Fibroblast of the conjunctiva (primary cell): ENCODE measurements around the gene CSF3R.

Experiments
- DNase-seq: peaks from one replicate; pipeline ENCODE4 v3.0.0-alpha.2; 2010; ENCODE audit warnings: low read depth

Gene CSF3R

DNA sequence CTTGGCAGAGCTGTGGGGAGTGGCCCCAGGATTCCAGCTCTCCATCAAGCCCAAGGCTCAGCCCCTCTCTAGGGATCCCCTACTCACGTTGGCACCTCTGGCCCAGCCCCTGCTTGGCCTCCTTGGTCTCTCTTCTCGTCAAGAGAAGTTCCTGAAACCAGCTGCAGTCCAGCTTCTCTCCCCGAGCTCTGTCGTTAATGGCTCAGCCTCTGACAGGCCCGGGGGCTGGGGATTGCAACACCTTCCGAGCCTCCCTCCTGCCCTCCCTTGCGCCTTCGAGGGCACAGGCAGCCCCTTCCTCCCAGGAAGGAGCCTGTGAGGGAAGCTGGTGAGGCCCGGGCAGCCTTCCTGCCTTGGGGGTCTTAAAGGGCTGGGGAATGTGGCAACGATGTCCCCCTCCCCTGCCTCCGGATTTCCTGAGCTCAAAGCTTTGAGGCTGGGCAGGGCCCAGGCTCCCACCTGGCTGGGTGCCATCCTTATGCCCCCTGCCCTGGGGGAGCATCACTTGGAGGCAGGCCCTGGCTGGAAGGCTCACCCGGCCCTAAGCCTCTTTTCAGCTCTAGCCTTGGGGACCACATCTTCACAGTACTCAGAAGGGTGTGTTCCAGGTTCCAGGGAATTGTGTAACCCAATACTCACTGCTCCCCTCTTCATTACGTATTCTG is at the start of gene CSF3R:
CSF3R (minus strand) TSS at position 190 of the 665 bp plus-strand sequence. CDS start 3,417 bp downstream, outside the sequence.
- DNase-seq: no peak

GRCh38 chr1:36531833-36532232 is 49.1 kb upstream of the CSF3R start:
- no peak for DNase-seq

- DNase-seq: no peak
These were observed 48.1 kb upstream of the CSF3R start for GRCh38 chr1:36530791-36531190.

DNA sequence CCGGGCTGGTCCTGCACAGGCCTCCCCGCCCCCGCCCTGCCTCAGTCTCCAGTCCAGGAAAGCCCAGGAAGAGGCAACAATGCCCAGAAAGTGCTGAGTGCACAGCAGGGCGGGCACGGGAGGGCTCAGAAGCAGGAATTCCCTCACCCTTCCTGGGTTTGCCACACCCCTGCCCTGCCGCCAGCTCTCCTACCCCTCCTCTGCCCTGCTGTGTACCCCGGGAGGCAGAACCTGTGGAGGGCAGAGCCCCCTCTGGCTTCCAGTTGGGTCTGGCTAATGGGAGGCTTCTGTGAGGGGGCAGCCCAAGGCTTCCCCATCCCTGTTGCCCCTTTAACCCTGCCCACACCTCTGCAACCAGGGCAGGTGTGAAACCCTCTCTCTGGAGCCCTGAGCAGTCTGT is 47.5 kb upstream of the CSF3R start:
- no peak for DNase-seq

GRCh38 chr1:36529769-36530260 is 47.1 kb upstream of the CSF3R start:
- no peak for DNase-seq

- DNase-seq: no peak
These were observed 45.9 kb upstream of the CSF3R start for GRCh38 chr1:36528361-36529349.

- DNase-seq: no peak
These were observed 42.5 kb upstream of the CSF3R start for GRCh38 chr1:36525166-36525565.

DNA sequence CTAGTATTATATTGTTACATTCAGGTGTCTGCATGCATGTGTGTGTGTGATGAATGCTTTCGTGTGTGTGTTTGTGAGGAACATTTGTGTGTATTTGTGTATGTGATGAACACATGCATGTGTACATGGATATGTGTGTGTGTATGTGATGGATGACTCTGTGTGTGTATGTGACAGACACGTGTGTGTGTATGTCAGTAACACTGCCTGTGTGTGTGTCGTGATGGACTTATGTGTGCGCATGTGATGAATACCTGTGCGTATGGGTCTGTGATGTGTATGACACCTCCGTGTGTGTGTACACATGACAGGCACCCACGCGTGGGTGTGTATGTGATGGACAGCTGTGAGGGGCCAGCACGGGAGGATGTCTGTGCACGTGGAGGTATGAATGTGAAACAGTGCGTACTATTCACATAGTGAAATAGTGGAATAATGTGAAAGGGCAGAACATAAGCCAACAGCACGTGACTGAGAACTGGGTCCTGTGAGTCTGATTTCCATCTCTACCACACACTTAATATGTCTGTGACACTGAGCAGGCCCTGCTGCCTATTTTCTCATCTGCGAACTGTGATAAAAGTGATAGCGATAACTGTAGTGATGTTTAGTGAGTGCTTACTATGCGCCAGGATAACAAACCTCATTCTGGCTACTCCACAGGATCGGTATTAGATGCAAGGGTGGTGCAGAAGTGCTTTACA is 41.8 kb upstream of the CSF3R start:
- DNase-seq: no peak

DNA sequence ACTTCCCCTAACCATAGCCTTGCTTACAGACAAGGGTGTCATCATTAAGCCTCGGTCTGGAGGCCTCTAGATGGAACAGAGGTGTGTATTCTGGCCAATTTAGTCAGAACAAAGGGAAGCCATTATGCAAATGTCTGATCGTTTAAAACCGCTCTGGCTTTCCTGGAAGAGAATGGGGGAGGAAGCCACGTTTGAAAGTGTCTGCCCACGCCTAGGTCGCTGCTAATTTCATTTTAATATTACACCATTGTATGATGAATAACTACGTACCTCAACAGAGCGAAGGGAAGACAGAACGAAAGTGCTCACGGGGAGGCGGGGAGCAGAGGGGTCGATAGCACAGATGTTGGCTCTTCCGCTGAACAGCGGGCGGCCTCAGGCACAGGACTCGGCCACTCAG is 41.1 kb upstream of the CSF3R start:
- DNase-seq: no peak

DNA sequence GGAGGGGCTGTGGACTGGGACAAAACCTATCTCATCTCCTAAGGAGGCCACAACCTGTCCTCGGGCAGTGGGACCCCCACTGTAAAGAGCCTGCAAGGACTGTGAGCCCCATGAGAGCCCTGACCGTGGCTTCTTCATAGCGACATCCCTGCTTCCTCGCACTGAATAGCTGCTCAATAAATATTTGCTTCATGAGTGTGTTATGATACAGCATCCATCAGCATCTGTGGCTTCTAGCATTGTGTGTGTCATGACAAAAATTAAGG is 40.5 kb upstream of the CSF3R start:
- no peak for DNase-seq

DNA sequence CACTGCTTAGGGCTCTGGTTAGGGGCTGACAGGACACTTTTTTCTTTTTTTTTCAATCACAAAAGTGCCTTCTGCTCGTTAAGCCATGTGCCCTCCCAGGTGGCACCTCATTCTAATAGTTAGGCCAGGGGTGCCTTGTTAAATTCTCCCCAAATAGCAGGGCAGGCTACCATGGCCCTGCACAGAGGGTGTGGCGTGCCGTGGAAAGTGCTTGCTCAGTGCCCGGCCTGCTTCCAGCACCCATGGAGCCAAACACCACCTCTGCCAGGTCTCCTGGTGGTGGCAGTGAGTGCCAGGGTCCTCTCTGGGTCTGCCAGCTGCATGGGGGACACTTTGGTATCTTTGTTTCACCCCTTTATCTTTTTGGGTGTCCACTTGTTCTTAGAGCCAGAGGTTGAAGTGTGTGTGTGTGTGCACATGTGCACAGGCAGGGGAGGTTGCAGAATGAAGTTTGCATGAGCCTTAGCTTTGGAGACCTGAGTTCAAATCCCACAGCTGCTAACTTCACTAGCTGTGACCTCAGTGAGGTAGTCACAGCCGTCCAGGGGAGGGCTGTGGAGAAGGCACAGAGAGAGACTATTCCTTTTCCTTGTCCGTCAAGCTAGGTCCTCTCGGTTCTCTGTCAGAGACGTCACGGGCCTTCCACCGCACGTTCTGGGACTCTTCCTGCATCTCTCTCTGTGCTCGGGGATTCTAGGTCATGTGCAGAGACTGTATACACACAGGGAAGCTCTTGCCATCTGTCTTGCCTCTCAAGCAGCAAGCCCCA is 39.9 kb upstream of the CSF3R start:
- DNase-seq: no peak

DNA sequence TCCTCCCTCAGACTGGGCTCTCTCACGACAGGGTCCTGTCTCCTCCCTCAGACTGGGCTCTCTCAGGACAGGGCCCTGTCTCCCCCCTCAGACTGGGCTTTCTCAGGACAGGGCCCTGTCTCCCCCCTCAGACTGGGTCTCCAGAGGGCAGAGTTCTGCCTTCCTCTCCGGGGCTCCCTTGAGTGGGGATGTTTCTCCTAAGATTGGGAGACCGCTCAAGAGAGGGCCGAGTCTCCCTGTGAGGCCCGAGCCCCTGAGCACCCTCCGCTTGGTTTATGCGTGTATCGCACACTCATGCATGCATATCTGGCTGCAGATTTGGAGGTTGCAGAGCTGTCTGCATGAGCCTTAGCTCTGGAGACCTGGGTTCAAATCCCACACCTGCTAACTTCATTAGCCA is 39.3 kb upstream of the CSF3R start:
- DNase-seq: no peak

DNA sequence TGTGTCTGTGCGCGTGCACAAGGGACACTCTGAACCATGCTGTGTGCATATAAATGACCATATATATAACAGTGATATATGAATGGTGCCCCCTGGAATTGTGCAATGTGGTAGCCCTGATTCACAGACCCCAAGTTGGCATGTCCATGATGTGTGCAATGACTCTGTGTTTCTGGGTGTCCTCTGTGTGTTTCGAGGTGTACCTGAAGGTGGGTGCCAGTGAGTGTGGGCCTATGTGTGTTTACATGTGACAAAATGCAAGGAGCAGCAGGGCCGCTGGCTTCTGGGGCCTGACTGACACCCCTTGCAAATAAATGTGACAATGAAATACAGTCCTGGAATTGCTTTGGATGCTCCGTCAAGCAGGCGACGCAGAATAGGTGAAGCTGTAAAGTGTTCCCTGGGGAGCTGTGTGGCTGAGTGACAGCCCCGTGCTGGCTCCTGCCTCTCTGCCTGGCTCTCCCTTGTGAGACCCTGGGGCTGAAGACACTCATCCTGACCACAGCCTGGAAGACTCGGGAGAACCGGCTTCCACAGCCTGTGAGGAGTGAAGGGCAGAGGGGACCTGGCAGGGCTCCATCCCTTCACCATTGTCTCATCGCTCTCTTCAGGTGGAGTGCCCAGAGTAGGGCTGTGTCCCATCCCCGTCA is 38.2 kb upstream of the CSF3R start:
- DNase-seq: no peak

GRCh38 chr1:36520056-36520455 is 37.3 kb upstream of the CSF3R start:
- DNase-seq: no peak

DNA sequence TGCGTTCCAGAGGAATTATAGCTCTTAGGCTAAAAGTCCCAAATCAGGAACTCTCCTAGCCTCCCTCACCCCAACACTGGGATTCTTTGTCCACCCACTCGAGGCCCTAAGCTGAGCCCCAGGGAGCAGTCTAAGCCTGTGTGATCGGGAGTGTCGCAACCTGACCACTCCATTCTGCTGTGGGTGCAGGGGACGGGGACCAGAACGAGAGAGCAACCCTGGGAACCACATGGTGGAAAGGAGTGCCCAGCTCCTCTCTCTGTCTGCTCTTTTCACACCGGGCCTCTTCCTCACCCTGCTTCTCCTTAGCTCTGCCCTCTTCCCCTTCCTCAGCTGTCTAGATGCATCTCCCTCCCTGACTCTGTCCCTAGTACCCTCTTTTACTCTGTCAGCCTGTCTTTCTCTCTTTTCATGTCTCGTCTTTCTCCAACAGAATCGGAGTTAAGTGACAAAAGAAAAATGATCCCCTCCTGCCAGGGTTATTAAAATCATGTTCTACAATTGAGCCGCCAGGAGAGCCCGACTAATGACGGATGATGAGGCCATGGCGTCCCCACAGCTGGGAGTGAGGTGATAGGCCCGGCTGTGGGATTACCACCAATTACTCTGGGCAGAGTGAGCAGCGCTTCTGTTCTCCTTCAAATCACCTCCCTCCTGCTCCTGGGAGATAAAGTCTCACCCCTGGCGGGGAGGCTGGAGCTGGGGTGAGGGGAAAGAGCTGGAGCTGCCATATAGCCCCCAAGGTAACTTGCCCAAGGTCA is 34.5 kb upstream of the CSF3R start:
- no peak for DNase-seq

- DNase-seq: peak; percentile 23
These were observed 33.8 kb upstream of the CSF3R start for GRCh38 chr1:36516372-36517010.

DNA sequence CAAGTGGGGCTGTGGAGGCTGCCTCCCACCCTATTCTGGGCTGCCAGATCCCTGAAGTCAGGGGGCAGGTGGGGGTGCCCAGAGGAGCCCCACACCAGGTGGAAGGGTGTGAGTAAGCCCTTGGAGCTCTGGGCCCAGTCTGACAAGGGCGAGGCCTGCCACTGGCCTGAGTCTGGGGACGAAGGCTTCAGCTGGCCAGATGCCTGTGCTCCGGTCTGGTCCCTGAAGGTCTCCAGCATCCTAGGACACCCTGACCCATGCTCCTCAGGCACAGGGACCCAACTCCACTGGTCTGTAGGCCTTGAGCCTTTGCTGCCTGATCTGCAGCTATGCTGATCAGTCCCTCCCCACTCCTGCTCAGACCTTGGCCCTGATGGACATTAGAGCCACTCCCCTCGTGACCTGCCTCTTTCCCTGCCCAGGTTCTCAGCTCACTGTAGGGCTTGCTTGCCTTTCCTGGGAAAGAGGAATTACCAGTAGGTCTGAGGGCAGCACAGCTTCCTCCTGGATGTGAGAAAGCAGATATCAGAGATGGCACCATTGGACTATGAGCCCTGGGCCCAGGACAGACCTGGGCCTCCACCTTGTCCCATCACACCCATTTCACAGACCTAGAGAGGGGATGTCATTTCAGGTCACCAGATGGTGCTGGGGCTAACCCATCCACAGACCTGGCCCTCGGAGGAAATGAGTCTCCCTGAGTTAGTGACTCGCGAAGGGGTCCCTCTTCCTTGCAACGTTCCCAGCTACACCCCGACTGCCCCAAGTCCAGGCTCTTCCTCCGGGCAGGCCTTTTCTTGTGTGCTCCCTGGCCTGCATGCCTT is 32.8 kb upstream of the CSF3R start:
- no peak for DNase-seq

GRCh38 chr1:36514501-36514900 is 31.8 kb upstream of the CSF3R start:
- no peak for DNase-seq
